Nephron (organoid): ENCODE measurements around the gene REPIN1.
A peak's percentile ranks its signal among the peaks of the same experiment; 100 is the strongest.

ENCODE experiments used
- H3K27ac Mint-ChIP-seq, 3 experiments: 2 replicates each; pipeline ENCODE4 v1.8.0; 2020; ENCODE audit warnings: mixed read lengths in 3 of 3, mild to moderate bottlenecking in 2 of 3, moderate library complexity in 1 of 3
- H3K27me3 Mint-ChIP-seq: 2 replicates; pipeline ENCODE4 v1.8.0; 2021; ENCODE audit warnings: low read depth, mild to moderate bottlenecking, moderate library complexity, mixed read lengths
- H3K36me3 Mint-ChIP-seq: 2 replicates; pipeline ENCODE4 v1.8.0; 2020; ENCODE audit warnings: low read depth, mixed read lengths
- H3K4me1 Mint-ChIP-seq: 2 replicates; pipeline ENCODE4 v1.8.0; 2020; ENCODE audit warnings: mixed read lengths
- H3K4me3 Mint-ChIP-seq, 3 experiments: 2 replicates each; pipeline ENCODE4 v1.8.0; 2020; ENCODE audit warnings: mild to moderate bottlenecking in 3 of 3, mixed read lengths in 3 of 3, moderate library complexity in 2 of 3
- H3K9me3 Mint-ChIP-seq: 2 replicates; pipeline ENCODE4 v1.8.0; 2020; ENCODE audit warnings: mixed read lengths
- TF ChIP-seq, protein P1 (sequence below), 3 experiments: fragments of 200-600 bp; sonication (generic); IDR thresholded peaks; one replicate each; pipeline ENCODE4 v1.5.0; 2021; ENCODE audit warnings: antibody characterized with exemption in 3 of 3; ENCODE audit not compliant: unreplicated experiment in 3 of 3

The REPIN1 gene

DNA sequence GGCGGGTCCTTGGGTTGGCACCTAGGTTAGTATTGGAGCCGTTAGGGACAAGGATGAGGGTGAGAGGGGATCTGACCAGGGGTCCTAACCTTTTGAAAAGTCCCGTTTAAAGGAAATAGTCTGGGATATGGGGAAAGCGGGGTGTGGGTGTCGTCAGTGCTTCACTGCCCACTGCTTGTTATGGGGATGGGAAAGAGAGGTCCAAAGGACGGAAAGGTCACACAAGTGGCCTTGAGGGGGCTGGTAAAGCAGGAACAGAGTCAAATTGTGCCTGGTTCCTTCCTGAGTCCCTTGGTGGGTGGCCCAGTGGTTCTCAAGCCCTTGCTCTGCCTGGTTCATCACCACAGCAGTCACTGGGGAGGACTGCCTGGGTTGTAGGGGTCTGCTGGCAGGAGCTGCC lies 7.9 kb downstream of the REPIN1 start:
- TF ChIP-seq, protein P1, sequence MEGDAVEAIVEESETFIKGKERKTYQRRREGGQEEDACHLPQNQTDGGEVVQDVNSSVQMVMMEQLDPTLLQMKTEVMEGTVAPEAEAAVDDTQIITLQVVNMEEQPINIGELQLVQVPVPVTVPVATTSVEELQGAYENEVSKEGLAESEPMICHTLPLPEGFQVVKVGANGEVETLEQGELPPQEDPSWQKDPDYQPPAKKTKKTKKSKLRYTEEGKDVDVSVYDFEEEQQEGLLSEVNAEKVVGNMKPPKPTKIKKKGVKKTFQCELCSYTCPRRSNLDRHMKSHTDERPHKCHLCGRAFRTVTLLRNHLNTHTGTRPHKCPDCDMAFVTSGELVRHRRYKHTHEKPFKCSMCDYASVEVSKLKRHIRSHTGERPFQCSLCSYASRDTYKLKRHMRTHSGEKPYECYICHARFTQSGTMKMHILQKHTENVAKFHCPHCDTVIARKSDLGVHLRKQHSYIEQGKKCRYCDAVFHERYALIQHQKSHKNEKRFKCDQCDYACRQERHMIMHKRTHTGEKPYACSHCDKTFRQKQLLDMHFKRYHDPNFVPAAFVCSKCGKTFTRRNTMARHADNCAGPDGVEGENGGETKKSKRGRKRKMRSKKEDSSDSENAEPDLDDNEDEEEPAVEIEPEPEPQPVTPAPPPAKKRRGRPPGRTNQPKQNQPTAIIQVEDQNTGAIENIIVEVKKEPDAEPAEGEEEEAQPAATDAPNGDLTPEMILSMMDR (IDR thresholded peaks at IDR 0.05; ENCODE audit: unreplicated experiment in 3 of 3) = no peak
- Mint-ChIP-seq H3K4me1 (peaks cover 67% of the 10 kb centered on the region), H3K27ac (peak overlapping the region; percentile 64 to 89 (median 87)), H3K9me3 (no peaks in the 10 kb centered on the region), H3K36me3 (peaks cover 29% of the 10 kb centered on the region), H3K27me3 (no peaks in the 10 kb centered on the region), H3K4me3 (peak overlapping the region in 2 of 3 experiments; percentile 13 to 60)

DNA sequence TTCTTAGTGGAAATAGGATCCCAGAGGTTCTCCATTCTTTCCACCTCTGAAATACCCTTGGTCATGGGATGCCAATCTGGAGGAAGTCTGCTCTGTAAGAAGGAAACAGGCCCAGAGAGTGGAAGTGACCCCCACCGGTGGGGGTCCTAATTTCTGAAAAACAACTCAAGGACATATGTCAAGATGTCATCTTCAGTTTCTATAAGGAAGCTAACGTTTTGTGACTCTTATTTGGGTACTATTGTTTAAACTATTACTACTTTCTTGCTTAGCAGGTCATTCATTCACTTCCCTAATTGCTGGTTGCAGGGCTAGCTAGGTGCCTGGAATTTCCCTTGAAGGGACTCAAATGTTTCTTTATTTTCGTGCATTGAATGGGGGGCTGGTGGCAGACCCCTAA lies 8.6 kb downstream of the REPIN1 start:
- Mint-ChIP-seq H3K36me3 (peaks cover 29% of the 10 kb centered on the region), H3K27me3 (no peaks in the 10 kb centered on the region), H3K4me3 (peak overlapping the region; percentile 83 to 91 (median 90)), H3K9me3 (no peaks in the 10 kb centered on the region), H3K27ac (peak overlapping the region; percentile 64 to 98 (median 95)), H3K4me1 (peaks cover 69% of the 10 kb centered on the region)
- TF ChIP-seq, protein P1 (IDR thresholded peaks at IDR 0.05; ENCODE audit: unreplicated experiment in 3 of 3) = no peak

DNA sequence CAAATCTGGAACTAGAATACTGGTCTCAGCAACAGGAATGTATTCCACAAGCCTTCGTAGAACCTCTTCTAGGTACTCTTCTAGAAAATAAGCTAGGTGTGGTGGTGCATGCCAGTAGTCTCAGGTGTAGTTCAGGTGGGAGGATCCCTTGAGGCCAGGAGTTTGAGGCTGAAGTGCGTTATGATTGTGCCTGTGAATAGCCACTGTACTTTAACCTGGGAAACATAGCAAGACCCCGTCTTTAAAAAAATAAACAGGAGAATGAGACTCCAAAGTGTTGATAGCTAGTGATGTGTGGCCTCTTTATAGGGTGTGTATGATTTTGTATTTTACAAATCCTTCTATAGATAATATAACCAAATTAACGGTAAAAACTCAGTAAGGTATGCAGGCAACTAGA lies 9.0 kb downstream of the REPIN1 start:
- peaks cover 27% of the 10 kb centered on the region for H3K36me3 Mint-ChIP-seq
- peak overlapping the region; percentile 83 to 91 (median 90) for H3K4me3 Mint-ChIP-seq
- TF ChIP-seq, protein P1 (IDR thresholded peaks at IDR 0.05; ENCODE audit: unreplicated experiment in 3 of 3) = no peak
- H3K9me3 Mint-ChIP-seq = no peaks in the 10 kb centered on the region
- peaks cover 72% of the 10 kb centered on the region for H3K4me1 Mint-ChIP-seq
- H3K27me3 Mint-ChIP-seq = no peaks in the 10 kb centered on the region
- H3K27ac Mint-ChIP-seq = peak overlapping the region; percentile 64 to 98 (median 95)

DNA sequence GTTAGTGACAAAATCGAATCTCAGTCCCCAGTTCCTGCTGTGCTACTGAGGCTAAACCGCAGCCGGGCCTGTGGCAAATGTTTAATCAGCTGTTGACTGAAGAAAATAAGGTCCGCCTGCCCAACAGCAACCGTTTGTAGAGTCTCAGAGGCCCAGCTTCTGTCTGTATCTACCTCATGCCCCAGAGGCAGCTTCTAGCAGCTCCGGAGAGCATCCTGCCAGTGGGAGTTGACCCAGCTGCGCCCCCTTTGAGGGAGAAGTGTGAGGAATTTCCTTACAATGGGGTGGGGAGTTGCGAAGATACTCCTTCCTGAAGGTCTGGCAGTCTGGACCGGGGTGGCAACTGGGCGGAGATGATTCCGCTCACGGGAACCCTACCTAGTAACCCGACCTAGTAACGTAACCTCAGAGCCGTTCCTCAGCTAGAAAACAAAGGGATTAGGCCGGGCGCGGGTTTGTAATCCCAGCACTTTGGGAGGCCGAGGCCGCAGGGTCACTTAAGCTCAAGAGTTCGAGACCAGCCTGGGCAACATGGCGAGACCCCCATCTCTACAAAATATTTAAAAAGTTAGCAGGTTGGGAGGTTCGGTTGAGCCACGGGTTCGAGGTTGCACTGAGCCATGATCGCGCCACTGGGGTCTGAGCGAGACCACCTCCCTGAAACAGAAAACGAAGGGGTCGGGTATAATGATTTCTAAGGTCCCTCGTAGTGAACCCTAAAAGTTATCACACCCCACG lies 9.7 kb downstream of the REPIN1 start:
- H3K27ac Mint-ChIP-seq = peak overlapping the region; percentile 64 to 98 (median 95)
- no peaks in the 10 kb centered on the region for H3K9me3 Mint-ChIP-seq
- peaks cover 72% of the 10 kb centered on the region for H3K4me1 Mint-ChIP-seq
- H3K27me3 Mint-ChIP-seq = no peaks in the 10 kb centered on the region
- TF ChIP-seq, protein P1 (IDR thresholded peaks at IDR 0.05; ENCODE audit: unreplicated experiment in 3 of 3) = peak in 1 of 3 experiments; percentile 29
- peaks cover 20% of the 10 kb centered on the region for H3K36me3 Mint-ChIP-seq
- peak overlapping the region; percentile 83 to 91 (median 90) for H3K4me3 Mint-ChIP-seq

DNA sequence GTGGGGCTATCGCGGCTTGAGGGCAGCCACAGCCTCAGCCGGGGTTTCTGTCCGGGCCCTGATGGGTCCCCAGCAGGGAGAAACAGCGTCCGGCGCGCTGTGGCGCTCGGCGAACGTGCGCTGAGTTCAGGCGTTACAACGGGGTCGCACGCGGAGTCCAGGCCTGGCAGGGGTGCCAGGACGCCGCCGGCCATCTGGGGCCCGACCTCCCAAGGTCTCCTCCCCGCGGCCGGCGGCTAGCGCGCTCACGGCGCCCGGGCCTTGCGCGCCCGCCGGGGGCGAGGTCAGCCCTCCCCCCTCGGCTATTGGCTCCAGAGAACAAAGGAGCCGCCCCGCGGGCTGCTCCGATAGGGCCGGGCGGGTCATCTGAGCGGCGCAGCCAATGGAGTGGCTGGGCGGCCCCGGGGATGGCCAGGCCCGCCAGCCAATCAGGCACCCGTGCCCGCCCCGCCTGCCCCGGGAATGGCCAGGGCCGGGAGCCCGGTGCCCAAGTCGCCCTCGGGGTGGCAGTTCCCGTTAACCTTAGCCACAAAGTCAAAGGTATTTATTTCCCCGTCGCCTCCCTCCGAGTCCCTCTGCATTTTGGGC lies 10.3 kb downstream of the REPIN1 start, which contains the start of gene ZNF775:
Gene ZNF775 (plus strand): TSS at position 478 of the 588 bp plus-strand sequence. CDS start 9,141 bp downstream, outside the sequence.
- Mint-ChIP-seq H3K4me3 (peak within 1 kb of the TSS; percentile 95 to 96 (median 95)), H3K9me3 (no peaks in the 10 kb centered on the region), H3K4me1 (peaks cover 72% of the 10 kb centered on the region), H3K27me3 (no peaks in the 10 kb centered on the region), H3K36me3 (peaks cover 14% of the 10 kb centered on the region), H3K27ac (peak within 1 kb of the TSS; percentile 80 to 98 (median 95))
- TF ChIP-seq, protein P1 (IDR thresholded peaks at IDR 0.05; ENCODE audit: unreplicated experiment in 3 of 3) = no peak
